ENCODE results near the gene TRIM32. TPM values are rescaled to one million over a fixed set of nuclear protein-coding genes. Genes with fewer than 3 reads are reported as not detected.
"Not testable (repeated sequence)": the region's sequence is repeated elsewhere in the genome, so short reads cannot be mapped to it uniquely, and the experiment has no call there.

TRIM32 gene
- total RNA-seq, 1 donor from 2014 or later = 14.5 TPM

- peaks cover 63% of the 10 kb centered on the region for H3K4me1 Mint-ChIP-seq
- no peak overlapping the region for H3K27ac Mint-ChIP-seq
- no peaks in the 10 kb centered on the region for H3K27me3 Mint-ChIP-seq
- POLR2A ChIA-PET = no interaction called here
- CTCF ChIA-PET = no interaction called here
- intact Hi-C loops (cut with micrococcal nuclease) = no loop called here
- H3K9me3 Mint-ChIP-seq = peaks cover 2% of the 10 kb centered on the region
- TF ChIP-seq, protein P1, sequence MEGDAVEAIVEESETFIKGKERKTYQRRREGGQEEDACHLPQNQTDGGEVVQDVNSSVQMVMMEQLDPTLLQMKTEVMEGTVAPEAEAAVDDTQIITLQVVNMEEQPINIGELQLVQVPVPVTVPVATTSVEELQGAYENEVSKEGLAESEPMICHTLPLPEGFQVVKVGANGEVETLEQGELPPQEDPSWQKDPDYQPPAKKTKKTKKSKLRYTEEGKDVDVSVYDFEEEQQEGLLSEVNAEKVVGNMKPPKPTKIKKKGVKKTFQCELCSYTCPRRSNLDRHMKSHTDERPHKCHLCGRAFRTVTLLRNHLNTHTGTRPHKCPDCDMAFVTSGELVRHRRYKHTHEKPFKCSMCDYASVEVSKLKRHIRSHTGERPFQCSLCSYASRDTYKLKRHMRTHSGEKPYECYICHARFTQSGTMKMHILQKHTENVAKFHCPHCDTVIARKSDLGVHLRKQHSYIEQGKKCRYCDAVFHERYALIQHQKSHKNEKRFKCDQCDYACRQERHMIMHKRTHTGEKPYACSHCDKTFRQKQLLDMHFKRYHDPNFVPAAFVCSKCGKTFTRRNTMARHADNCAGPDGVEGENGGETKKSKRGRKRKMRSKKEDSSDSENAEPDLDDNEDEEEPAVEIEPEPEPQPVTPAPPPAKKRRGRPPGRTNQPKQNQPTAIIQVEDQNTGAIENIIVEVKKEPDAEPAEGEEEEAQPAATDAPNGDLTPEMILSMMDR (IDR thresholded peaks at IDR 0.05) = no peak
- H3K36me3 Mint-ChIP-seq (ENCODE audit: low read depth) = peaks cover 2% of the 10 kb centered on the region
- H3K4me3 Mint-ChIP-seq = peak overlapping the region; percentile 89
- DNase-seq = no peak
- ATAC-seq (ENCODE audit: low read depth) = no peak
Observed at GRCh38 chr9:116688806-116689485, 1.8 kb downstream of the TRIM32 start.

DNA sequence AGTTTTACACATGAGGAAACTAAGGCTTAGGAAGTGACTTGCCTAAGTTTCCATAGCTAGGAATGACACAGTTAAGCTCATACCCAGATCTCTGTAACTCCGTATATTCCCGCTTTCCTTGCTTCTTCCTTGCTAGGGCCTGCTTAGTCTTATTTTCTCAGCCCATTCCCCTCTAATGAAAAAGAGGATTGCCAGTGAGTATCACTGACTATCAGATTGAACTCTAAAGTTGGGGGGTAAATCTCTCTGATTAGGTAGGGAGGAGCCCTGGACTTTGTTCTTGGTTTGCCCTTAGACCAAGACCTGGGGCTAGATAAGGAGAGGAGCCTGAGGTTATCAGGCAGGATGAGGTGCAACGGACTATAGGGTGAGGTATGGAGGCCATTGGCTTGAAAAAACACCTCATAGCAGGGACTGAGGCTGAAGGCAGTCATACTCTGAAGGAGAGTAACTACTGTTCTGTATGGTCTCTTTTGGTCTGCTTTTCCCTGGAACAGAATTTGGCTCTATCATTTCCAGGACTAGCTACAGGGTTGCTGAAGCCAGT is 2.5 kb downstream of the TRIM32 start:
- H3K4me1 Mint-ChIP-seq = peaks cover 63% of the 10 kb centered on the region
- no peak overlapping the region for H3K27ac Mint-ChIP-seq
- H3K36me3 Mint-ChIP-seq (ENCODE audit: low read depth) = peaks cover 2% of the 10 kb centered on the region
- TF ChIP-seq, protein P1 (IDR thresholded peaks at IDR 0.05) = no peak
- DNase-seq = no peak
- H3K27me3 Mint-ChIP-seq = no peaks in the 10 kb centered on the region
- H3K9me3 Mint-ChIP-seq = peaks cover under 1% of the 10 kb centered on the region
- H3K4me3 Mint-ChIP-seq = no peak overlapping the region
- intact Hi-C loops (cut with micrococcal nuclease) = no loop called here
- ChIA-PET POLR2A (no interaction called here), CTCF (no interaction called here)
- no peak for ATAC-seq (ENCODE audit: low read depth)

DNA sequence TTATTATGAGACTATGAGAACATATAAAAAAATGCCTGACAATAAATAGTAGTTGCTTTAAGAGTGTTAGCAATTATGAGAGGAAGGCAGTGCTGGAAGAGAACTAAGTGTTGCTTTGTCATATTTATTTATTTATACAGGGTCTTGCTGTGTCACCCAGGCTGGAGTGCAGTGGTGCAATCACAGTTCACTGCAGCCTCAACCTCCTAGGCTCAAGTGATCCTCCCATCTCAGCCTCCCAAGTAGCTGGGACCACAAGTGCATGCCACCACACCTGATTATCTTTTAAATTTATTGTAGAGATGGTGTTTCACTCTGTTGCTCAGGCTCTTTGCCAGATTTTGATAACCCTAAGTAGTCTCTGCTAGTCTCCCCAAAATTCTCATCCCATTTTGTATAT is 3.7 kb downstream of the TRIM32 start:
- H3K4me3 Mint-ChIP-seq; ATAC-seq (ENCODE audit: low read depth); CTCF ChIA-PET; DNase-seq; H3K9me3 Mint-ChIP-seq; H3K27ac Mint-ChIP-seq; H3K36me3 Mint-ChIP-seq (ENCODE audit: low read depth); POLR2A ChIA-PET; H3K27me3 Mint-ChIP-seq; intact Hi-C loops (cut with micrococcal nuclease): not testable (repeated sequence)
- H3K4me1 Mint-ChIP-seq = peaks cover 69% of the 10 kb centered on the region

GRCh38 chr9:116691607-116692006 is 4.5 kb downstream of the TRIM32 start:
- no peaks in the 10 kb centered on the region for H3K27me3 Mint-ChIP-seq
- TF ChIP-seq, protein P1 (IDR thresholded peaks at IDR 0.05) = no peak
- DNase-seq (no peak), ATAC-seq (ENCODE audit: low read depth) (no peak)
- no peak overlapping the region for H3K27ac Mint-ChIP-seq
- intact Hi-C loops (cut with micrococcal nuclease) = no loop called here
- ChIA-PET POLR2A (no interaction called here), CTCF (no interaction called here)
- peaks cover 2% of the 10 kb centered on the region for H3K36me3 Mint-ChIP-seq (ENCODE audit: low read depth)
- no peaks in the 10 kb centered on the region for H3K9me3 Mint-ChIP-seq
- peaks cover 65% of the 10 kb centered on the region for H3K4me1 Mint-ChIP-seq
- no peak overlapping the region for H3K4me3 Mint-ChIP-seq

- CTCF ChIA-PET = no interaction called here
Observed at GRCh38 chr9:116692616-116693015, 5.5 kb downstream of the TRIM32 start.

More at GRCh38 chr9:116692616-116693015, 5.5 kb downstream of the TRIM32 start:
- TF ChIP-seq, protein P1 (IDR thresholded peaks at IDR 0.05) = no peak
- H3K4me3 Mint-ChIP-seq = no peak overlapping the region
- POLR2A ChIA-PET = no interaction called here
- no peak overlapping the region for H3K27ac Mint-ChIP-seq
- peak; percentile 40 for ATAC-seq (ENCODE audit: low read depth)
- no peak for DNase-seq
- H3K9me3 Mint-ChIP-seq = no peaks in the 10 kb centered on the region
- H3K4me1 Mint-ChIP-seq = peaks cover 57% of the 10 kb centered on the region
- no peaks in the 10 kb centered on the region for H3K27me3 Mint-ChIP-seq
- intact Hi-C loops (cut with micrococcal nuclease) = no loop called here
- peaks cover 8% of the 10 kb centered on the region for H3K36me3 Mint-ChIP-seq (ENCODE audit: low read depth)

Measured in activated B cell treated with CpG ODN at 0.5 μM for 24 hours (primary cell).